NOMO-1 treated with dmso at 0.1 percent for 144 hours (cell line): ENCODE measurements around the gene CNEP1R1.
"Not testable (repeated sequence)": the region's sequence is repeated elsewhere in the genome, so short reads cannot be mapped to it uniquely, and the experiment has no call there.

Experiments used
- DNase-seq: peaks from one replicate; lab custom pipeline; 2025; ENCODE audit not compliant: unreplicated experiment; lab: John Stamatoyannopoulos, UW

CNEP1R1 gene

GRCh38 chr16:50024684-50025536 is at the start of gene CNEP1R1:
Gene CNEP1R1, plus strand, starts transcription at chr16:50025225. Its CDS starts 91 bp downstream, at chr16:50025316.
- peak; percentile 96 for DNase-seq

- DNase-seq = no peak
Observed at GRCh38 chr16:49977427-49977826, 47.6 kb upstream of the CNEP1R1 start.

GRCh38 chr16:49978569-49979326 is 46.3 kb upstream of the CNEP1R1 start:
- DNase-seq = no peak

- no peak for DNase-seq
Observed at GRCh38 chr16:49980166-49980565, 44.9 kb upstream of the CNEP1R1 start.

GRCh38 chr16:49986351-49987124 is 38.5 kb upstream of the CNEP1R1 start:
- DNase-seq = no peak

GRCh38 chr16:49987381-49987780 is 37.6 kb upstream of the CNEP1R1 start:
- no peak for DNase-seq

GRCh38 chr16:49992825-49993224 is 32.2 kb upstream of the CNEP1R1 start:
- DNase-seq = no peak

GRCh38 chr16:49993579-49993978 is 31.4 kb upstream of the CNEP1R1 start:
- no peak for DNase-seq

- no peak for DNase-seq
Observed at GRCh38 chr16:49994006-49994405, 31.0 kb upstream of the CNEP1R1 start.

GRCh38 chr16:49995720-49996119 is 29.3 kb upstream of the CNEP1R1 start:
- DNase-seq = no peak

GRCh38 chr16:49997721-49998251 is 27.2 kb upstream of the CNEP1R1 start:
- DNase-seq = no peak

GRCh38 chr16:49998991-49999390 is 26.0 kb upstream of the CNEP1R1 start:
- DNase-seq = no peak

GRCh38 chr16:50001144-50001543 is 23.9 kb upstream of the CNEP1R1 start:
- no peak for DNase-seq

GRCh38 chr16:50002190-50002589 is 22.8 kb upstream of the CNEP1R1 start:
- DNase-seq = no peak

- DNase-seq = no peak
Observed at GRCh38 chr16:50004239-50004638, 20.8 kb upstream of the CNEP1R1 start.

GRCh38 chr16:50006964-50007363 is 18.1 kb upstream of the CNEP1R1 start:
- no peak for DNase-seq

- no peak for DNase-seq
Observed at GRCh38 chr16:50007744-50008143, 17.3 kb upstream of the CNEP1R1 start.

- DNase-seq = no peak
Observed at GRCh38 chr16:50010212-50010611, 14.8 kb upstream of the CNEP1R1 start.

- no peak for DNase-seq
Observed at GRCh38 chr16:50011707-50012106, 13.3 kb upstream of the CNEP1R1 start.

GRCh38 chr16:50012182-50012581 is 12.8 kb upstream of the CNEP1R1 start:
- DNase-seq = no peak

- not testable (repeated sequence) for DNase-seq
Observed at GRCh38 chr16:50014211-50014610, 10.8 kb upstream of the CNEP1R1 start.
